HepG2 (cell line): ENCODE data around the gene CACNA1G. TPM values are rescaled to one million over a fixed set of nuclear protein-coding genes. Genes with fewer than 3 reads are reported as not detected.

Experiments
- ATM ChIP-seq: fragments of 450-650 bp; IDR thresholded peaks from 2 replicates; pipeline ENCODE4 v1.7.1; 2017; ENCODE audit warnings: mild to moderate bottlenecking, borderline replicate concordance
- CBX2 ChIP-seq, 2 experiments: fragments of 200-600 bp in 1 of 2; sonication (generic); formaldehyde crosslinking in 1 of 2; IDR thresholded peaks; 2 replicates each; pipeline versions ENCODE4 v1.7.0 to v1.8.1; 2018 to 2022; ENCODE audit warnings: low read depth in 2 of 2, low read length in 1 of 2, mild to moderate bottlenecking in 1 of 2, missing genetic modification reagents in 1 of 2
- CSRNP1 ChIP-seq: sonication (generic); formaldehyde crosslinking; IDR thresholded peaks from 2 replicates; pipeline ENCODE4 v1.8.1; 2023; ENCODE audit warnings: mild to moderate bottlenecking, missing genetic modification reagents
- FLYWCH1 ChIP-seq: sonication (generic); formaldehyde crosslinking; IDR thresholded peaks from 2 replicates; pipeline ENCODE4 v1.8.1; 2023; ENCODE audit warnings: mild to moderate bottlenecking, missing genetic modification reagents
- HDAC6 ChIP-seq: fragments of 200-600 bp; sonication (generic); IDR thresholded peaks from 2 replicates; pipeline ENCODE4 v1.7.0; 2017; ENCODE audit warnings: mild to moderate bottlenecking, antibody characterized with exemption, low read length, low read depth
- MAF1 ChIP-seq: sonication (generic); formaldehyde crosslinking; IDR thresholded peaks from 2 replicates; pipeline ENCODE4 v1.5.0; 2020; ENCODE audit warnings: missing genetic modification reagents, borderline replicate concordance
- MLXIP ChIP-seq: sonication (generic); formaldehyde crosslinking; IDR thresholded peaks from 2 replicates; pipeline ENCODE4 v1.9.0; 2021; ENCODE audit warnings: missing genetic modification reagents, borderline replicate concordance
- MXD3 ChIP-seq: IDR thresholded peaks from 2 replicates; pipeline ENCODE4 v1.6.1; 2016; ENCODE audit warnings: mild to moderate bottlenecking, missing biosample characterization, missing genetic modification reagents
- NBN ChIP-seq: fragments of 450-650 bp; conservative IDR thresholded peaks from 2 replicates; pipeline ENCODE4 v1.6.1; 2017
- NFYC ChIP-seq: IDR thresholded peaks from 2 replicates; pipeline ENCODE4 v1.6.1; 2016; ENCODE audit warnings: missing genetic modification reagents, missing compliant biosample characterization
- SATB2 ChIP-seq: sonication (generic); formaldehyde crosslinking; IDR thresholded peaks from 2 replicates; pipeline ENCODE4 v1.5.0; 2020; ENCODE audit warnings: missing genetic modification reagents
- SP2 ChIP-seq: sonication (generic); formaldehyde crosslinking; IDR thresholded peaks from 2 replicates; pipeline ENCODE4 v1.5.1; 2020; ENCODE audit warnings: mild to moderate bottlenecking, missing genetic modification reagents
- SRSF1 ChIP-seq: fragments of 200-400 bp; formaldehyde crosslinking; optimal IDR thresholded peaks from 2 replicates; pipeline ENCODE3; 2017; ENCODE audit warnings: mild to moderate bottlenecking, low read depth, low read length, moderate library complexity
- STAT6 ChIP-seq: sonication (generic); formaldehyde crosslinking; IDR thresholded peaks from 2 replicates; pipeline ENCODE4 v1.4.0; 2020; ENCODE audit warnings: missing genetic modification reagents, mild to moderate bottlenecking, borderline replicate concordance
- ZBTB38 ChIP-seq: sonication (generic); formaldehyde crosslinking; IDR thresholded peaks from 2 replicates; pipeline ENCODE4 v1.5.1; 2020; ENCODE audit warnings: mild to moderate bottlenecking, missing genetic modification reagents
- ZEB1 ChIP-seq: IDR thresholded peaks from 2 replicates; pipeline ENCODE4 v1.6.1; 2012; ENCODE audit warnings: mild to moderate bottlenecking, low read depth, inconsistent platforms; ENCODE audit not compliant: insufficient replicate concordance
- ZNF275 ChIP-seq: sonication (generic); formaldehyde crosslinking; IDR thresholded peaks from 2 replicates; pipeline ENCODE4 v1.8.0; 2022; ENCODE audit warnings: missing genetic modification reagents, mild to moderate bottlenecking, inconsistent platforms, borderline replicate concordance
- ZNF331 ChIP-seq: sonication (generic); formaldehyde crosslinking; IDR thresholded peaks from 2 replicates; pipeline ENCODE4 v1.4.0; 2020; ENCODE audit warnings: missing genetic modification reagents
- ZNF7 ChIP-seq: IDR thresholded peaks from 2 replicates; pipeline ENCODE4 v1.6.1; 2016; ENCODE audit warnings: missing biosample characterization, missing genetic modification reagents
- ZNF737 ChIP-seq: sonication (generic); formaldehyde crosslinking; IDR thresholded peaks from 2 replicates; pipeline ENCODE4 v1.5.0; 2020; ENCODE audit warnings: missing genetic modification reagents, mild to moderate bottlenecking, borderline replicate concordance
- polyA plus RNA-seq, 8 experiments: library from polyadenylated mRNA; depleted of rRNA in 3 of 8; stranded (reverse) in 7 of 8; unstranded in 1 of 8; fragments of >200 nt; fragmentation: Illumina TruSeq in 4 of 8; extraction: Trizol in 4 of 8; gene quantifications; 2 replicates each; pipeline versions ENCODE4 v1.2.1 to v1.2.3, GENCODE V29; 2011 to 2016; ENCODE audit warnings: low read depth in 4 of 8, missing spikeins in 1 of 8, mixed read lengths in 1 of 8; ENCODE audit not compliant: insufficient read depth in 1 of 8
- total RNA-seq, 5 experiments: library from RNA; depleted of rRNA; stranded (reverse); fragments of >200 nt; fragmentation: Illumina TruSeq; extraction: Trizol; gene quantifications; 2 replicates each; pipeline ENCODE4 v1.2.3, GENCODE V29; 2016; ENCODE audit warnings: low read depth in 1 of 5

Gene CACNA1G
- total and polyA plus RNA-seq, 2 of the 13 experiments (the other 11 are each of a cell fraction or from before 2014, with no cell fraction given), result 0.02 TPM; not detected in 1

GRCh38 chr17:50560185-50560824 lies at the start of gene CACNA1G (continued):
- TF ChIP-seq STAT6 (CRISPR knock-in tag) (no peak), ZNF7 (CRISPR knock-in tag) (no peak), ATM (no peak), MAF1 (CRISPR knock-in tag) (no peak), SRSF1 (peak; percentile 75), CBX2 (IDR thresholded peaks at IDR 0.05; ENCODE audit: low read depth, low read length) (no peak), CBX2 (CRISPR knock-in tag; IDR thresholded peaks at IDR 0.05; ENCODE audit: low read depth) (no peak), NBN (no peak), ZBTB38 (CRISPR knock-in tag) (0 out of 2 replicates have a peak, but pooled peaks have one; percentile 26), MXD3 (CRISPR knock-in tag) (no peak; the same call in 1 of the 2 replicates), ZNF331 (CRISPR knock-in tag) (no peak), HDAC6 (no peak), MLXIP (no peak), NFYC (peak; percentile 90), CSRNP1 (CRISPR knock-in tag) (no peak; the same call in 1 of the 2 replicates), ZNF275 (no peak), ZNF737 (CRISPR knock-in tag) (no peak), SATB2 (CRISPR knock-in tag) (no peak), ZEB1 (no peak), FLYWCH1 (CRISPR knock-in tag) (no peak), SP2 (CRISPR knock-in tag) (peak; percentile 91)
